Vein endothelial cell (primary cell): Measurements from ENCODE around the gene NQO1. TPM values are rescaled to one million over a fixed set of nuclear protein-coding genes. Genes with fewer than 3 reads are reported as not detected.

Source experiments
- total RNA-seq: library from RNA; depleted of rRNA; stranded (reverse); fragments of >200 nt; gene quantifications from 2 replicates; pipeline ENCODE4 v1.2.3, GENCODE V29; 2012

The NQO1 gene
- total RNA-seq, result 250 and 456 TPM in 2 replicates

GRCh38 chr16:69726313-69727060 is at the start of gene NQO1:
NQO1 (minus strand) TSS chr16:69726560; CDS start chr16:69726439, 121 bp downstream.

DNA sequence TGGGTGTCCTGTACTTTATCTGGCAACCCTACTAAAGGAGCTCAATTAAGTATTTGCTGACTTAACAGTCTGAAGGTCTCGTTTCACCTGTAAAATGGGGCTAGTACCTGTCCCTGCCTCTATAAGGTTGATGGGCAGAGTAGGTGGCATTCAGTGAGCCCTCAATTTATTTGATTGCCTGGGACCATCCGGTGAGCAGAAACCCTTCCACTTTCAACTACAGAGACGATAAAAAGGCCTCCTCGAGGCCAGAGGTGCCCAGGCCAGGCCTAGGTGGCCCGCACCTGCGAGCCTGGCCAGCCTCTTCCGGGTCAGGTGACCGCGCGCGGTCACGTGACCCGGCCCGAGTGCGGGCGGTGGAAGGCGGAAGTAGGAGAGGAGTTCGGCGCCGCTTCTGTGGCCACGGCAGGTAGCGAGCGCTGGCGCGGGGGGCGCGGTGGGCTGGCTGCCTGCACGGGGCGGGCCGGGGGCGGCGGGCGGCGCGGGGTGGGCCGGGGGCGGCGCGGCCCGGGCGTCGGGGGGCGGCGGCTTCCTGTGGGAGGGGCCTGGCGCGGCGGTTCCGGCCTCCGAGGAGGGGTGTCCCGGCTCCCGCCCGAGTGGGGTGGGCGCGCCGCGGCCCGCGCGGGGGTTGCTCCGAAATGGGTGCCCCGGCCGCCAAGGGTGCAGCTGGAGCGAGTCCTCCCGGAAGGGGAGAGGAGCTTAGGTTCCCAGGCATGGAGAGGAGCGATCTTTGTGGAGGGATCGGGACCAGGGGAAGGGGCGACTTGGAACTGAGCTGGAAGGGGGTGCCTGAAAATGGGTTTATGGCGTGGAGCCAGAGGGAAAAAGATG is 35.8 kb upstream of the NQO1 start, which contains the start of gene WWP2:
TSS of gene WWP2 (plus strand) at position 350 of the 831 bp plus-strand sequence. CDS start 24,679 bp downstream, outside the sequence.

DNA sequence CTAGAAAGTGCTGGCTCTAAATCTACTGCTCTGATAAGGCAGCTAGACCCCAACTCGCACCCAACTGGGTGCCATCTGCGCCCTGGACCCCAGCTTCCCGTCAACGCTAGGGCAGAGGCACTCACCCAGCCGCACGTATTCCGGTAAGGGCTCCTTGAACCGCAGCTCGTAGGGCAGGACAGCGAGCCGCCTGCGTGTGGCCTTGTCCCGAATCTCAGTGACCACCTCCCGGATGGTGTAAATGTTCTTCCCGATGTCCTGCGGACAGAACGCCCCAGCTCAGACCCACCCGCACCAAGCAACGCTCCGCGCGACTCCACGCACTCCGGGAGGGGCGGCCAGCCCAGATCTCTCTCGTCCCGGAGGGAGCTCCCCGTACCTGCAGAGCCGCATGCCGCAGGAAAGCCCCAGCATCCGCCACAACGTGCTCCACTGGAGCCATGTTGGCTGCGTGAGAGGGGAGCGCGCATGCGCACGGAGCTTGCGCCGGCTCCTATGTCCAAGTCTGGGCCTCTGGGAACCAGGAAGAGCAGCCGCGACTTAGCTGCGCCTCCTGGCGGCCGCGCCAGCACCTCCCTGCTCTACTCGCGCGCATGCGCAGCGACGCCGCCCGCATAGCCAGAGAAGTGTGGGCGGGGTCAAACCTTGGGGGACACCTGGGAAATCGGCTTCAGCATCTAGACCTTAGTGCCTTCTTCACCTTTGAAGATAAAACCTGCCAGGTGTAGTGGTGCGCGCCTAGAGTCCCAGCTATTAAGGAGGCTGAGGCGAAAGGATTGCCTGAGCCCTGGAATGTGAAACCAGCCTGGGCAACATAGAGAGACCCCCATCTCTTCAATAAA is 28.3 kb upstream of the NQO1 start, which contains the start of gene NOB1:
TSS of gene NOB1 (minus strand) at position 458 of the 842 bp plus-strand sequence. CDS start at position 442, 16 bp downstream.

Other genes starting within 250 kb of the NQO1 start
- gene NFAT5, start 160.6 kb downstream of the NQO1 start, total RNA-seq, result 45.1 and 45.9 TPM in 2 replicates
- gene NOB1, start 28.4 kb upstream of the NQO1 start, total RNA-seq, result 40.6 and 43.1 TPM in 2 replicates
- gene WWP2, start 35.8 kb upstream of the NQO1 start, total RNA-seq, result 36.5 and 37.2 TPM in 2 replicates
- 0.57 and 0.98 TPM in 2 replicates for gene CLEC18A, start 224.8 kb upstream of the NQO1 start, total RNA-seq